Measurements from ENCODE around the gene LRRC27. TPM values are rescaled to one million over a fixed set of nuclear protein-coding genes. Genes with fewer than 3 reads are reported as not detected.
A peak's percentile ranks its signal among the peaks of the same experiment; 100 is the strongest.

The LRRC27 gene
- total RNA-seq, 2 donors from 2014 or later, result 5.8 to 6.1 TPM

DNA sequence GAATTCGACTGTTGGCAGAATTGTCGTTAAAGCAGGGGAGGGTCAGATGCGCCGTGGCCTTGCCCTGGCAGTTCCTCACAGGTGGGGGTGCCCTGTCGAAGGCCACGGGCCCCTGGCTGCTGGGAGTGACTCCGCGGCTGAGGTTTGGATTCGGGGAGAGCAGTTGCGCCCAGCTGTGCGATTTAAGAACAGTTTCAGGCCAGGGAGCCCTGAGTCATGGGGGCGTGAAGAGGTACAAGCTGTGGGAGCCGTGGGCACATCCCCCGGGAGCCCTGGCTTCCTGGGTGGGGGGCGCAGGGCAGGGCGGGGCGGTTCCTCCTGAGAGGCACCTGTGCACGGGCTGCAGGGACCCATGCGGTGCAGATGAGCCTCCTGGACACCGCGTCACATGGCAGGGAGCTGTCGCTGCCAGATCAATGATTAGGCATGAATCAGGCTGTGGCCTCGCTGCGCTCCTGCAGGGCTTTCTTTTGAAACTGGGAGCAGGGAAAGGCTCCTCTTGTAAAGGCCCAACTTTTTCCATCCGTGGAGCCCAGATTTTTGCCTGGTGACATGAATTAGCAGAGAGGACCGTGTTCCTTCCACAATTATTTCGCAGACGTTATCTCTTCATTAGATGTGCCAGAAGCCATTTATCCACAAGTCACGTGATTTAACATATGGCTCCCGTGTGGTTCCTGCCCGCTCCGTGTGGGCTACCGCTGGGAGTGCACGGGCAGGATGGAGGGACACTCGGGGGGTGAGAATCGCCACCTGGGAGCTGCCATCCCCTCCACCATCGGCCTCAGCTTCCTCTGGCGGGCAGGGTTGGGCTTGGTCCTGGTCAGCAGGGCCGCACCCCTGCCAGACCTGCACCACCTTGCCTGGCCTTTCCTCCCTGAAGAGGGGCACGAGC is 65.9 kb downstream of the LRRC27 start:
- Histone ChIP-seq H3K27ac (peak overlapping the region; percentile 86), H3K4me1 (peaks cover 43% of the 10 kb centered on the region), H3K9ac (ENCODE audit: low read depth in 2 of 2, low read length in 2 of 2) (peak overlapping the region; percentile 96 to 99), H3K36me3 (no peaks in the 10 kb centered on the region), H3K4me3 (peak overlapping the region; percentile 65), H3K27me3 (no peaks in the 10 kb centered on the region), H3K9me3 (no peaks in the 10 kb centered on the region)
- intact Hi-C loops (cut with DNase I), result no loop called here
- TF ChIP-seq CTCF (IDR thresholded peaks at IDR 0.05), result no peak
- peak; percentile 67 for DNase-seq

DNA sequence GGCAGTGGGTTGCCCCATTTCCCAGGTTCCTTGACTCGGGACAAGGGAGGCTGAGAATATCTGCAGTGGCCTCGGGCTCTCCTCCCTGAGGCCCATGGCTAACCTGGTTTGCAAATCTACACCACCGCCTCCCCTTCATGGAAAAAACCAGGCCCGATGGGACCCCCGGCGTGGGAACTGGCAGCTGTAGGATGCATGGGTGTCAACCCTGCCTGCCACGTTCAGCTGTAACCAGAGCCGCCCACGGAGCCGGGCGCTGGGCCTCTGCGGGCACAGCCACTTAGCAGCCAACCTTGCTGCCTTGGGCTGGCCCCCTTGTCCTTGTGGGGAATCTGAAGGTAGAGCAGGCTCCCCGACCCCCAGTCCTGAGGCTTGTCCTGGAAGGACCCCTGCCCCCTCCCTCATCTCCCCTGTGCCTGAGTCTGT is 66.6 kb downstream of the LRRC27 start:
- H3K4me1 ChIP-seq, result peaks cover 43% of the 10 kb centered on the region

GRCh38 chr10:132399117-132400035 is 67.4 kb downstream of the LRRC27 start:
- H3K4me3 ChIP-seq, result peak overlapping the region; percentile 6

More for the DNA sequence above, 66.6 kb downstream of the LRRC27 start:
- peak overlapping the region; percentile 65 for H3K4me3 ChIP-seq
- H3K27ac ChIP-seq, result peak overlapping the region; percentile 86
- H3K36me3 ChIP-seq, result no peaks in the 10 kb centered on the region
- H3K9ac ChIP-seq (ENCODE audit: low read depth in 2 of 2, low read length in 2 of 2), result peak overlapping the region; percentile 96 to 99
- no peak for DNase-seq
- intact Hi-C loops (cut with DNase I), result no loop called here
- TF ChIP-seq CTCF (IDR thresholded peaks at IDR 0.05), result no peak
- H3K9me3 ChIP-seq, result no peaks in the 10 kb centered on the region
- H3K27me3 ChIP-seq, result no peaks in the 10 kb centered on the region

DNA sequence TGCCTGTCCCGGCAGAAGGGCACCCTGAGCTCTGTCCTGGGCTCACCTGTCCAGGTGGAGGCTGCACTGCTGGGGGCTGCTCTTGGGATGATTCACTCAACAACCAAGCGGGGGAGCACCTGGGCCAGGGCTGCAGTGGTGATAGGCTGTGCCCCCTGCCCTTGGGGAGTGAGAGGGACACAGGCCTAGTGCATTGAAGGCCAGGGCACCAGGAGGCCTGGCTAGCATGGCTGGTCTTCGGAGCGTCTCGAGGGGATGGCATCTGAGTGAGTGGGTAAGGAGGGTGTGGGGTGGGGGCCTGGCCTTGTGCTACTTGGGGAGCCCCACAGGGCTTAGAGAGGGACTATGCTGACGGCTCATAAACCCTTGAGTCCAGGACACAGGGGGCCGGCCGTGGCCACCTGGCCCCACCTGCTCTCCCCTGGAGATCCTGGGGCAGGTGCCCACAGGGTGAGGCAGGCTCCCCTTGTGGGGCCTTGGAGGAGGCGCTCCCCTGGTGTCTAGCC is 68.1 kb downstream of the LRRC27 start:
- H3K9me3 ChIP-seq, result no peaks in the 10 kb centered on the region
- TF ChIP-seq CTCF (IDR thresholded peaks at IDR 0.05), result no peak
- intact Hi-C loops (cut with DNase I), result no loop called here
- peaks cover 4% of the 10 kb centered on the region for H3K36me3 ChIP-seq
- H3K4me3 ChIP-seq, result no peak overlapping the region
- no peaks in the 10 kb centered on the region for H3K27me3 ChIP-seq
- H3K27ac ChIP-seq, result peak overlapping the region; percentile 86
- H3K9ac ChIP-seq (ENCODE audit: low read depth in 2 of 2, low read length in 2 of 2), result peak overlapping the region; percentile 96 to 99
- DNase-seq, result no peak
- H3K4me1 ChIP-seq, result peaks cover 45% of the 10 kb centered on the region

More at GRCh38 chr10:132399117-132400035, 67.4 kb downstream of the LRRC27 start:
- DNase-seq, result peak; percentile 83
- intact Hi-C loops (cut with DNase I), result no loop called here
- Histone ChIP-seq H3K4me1 (peaks cover 45% of the 10 kb centered on the region), H3K27ac (peak overlapping the region; percentile 86), H3K9me3 (no peaks in the 10 kb centered on the region), H3K9ac (ENCODE audit: low read depth in 2 of 2, low read length in 2 of 2) (peak overlapping the region; percentile 96 to 99), H3K36me3 (no peaks in the 10 kb centered on the region), H3K27me3 (no peaks in the 10 kb centered on the region)
- TF ChIP-seq CTCF (IDR thresholded peaks at IDR 0.05), result no peak

DNA sequence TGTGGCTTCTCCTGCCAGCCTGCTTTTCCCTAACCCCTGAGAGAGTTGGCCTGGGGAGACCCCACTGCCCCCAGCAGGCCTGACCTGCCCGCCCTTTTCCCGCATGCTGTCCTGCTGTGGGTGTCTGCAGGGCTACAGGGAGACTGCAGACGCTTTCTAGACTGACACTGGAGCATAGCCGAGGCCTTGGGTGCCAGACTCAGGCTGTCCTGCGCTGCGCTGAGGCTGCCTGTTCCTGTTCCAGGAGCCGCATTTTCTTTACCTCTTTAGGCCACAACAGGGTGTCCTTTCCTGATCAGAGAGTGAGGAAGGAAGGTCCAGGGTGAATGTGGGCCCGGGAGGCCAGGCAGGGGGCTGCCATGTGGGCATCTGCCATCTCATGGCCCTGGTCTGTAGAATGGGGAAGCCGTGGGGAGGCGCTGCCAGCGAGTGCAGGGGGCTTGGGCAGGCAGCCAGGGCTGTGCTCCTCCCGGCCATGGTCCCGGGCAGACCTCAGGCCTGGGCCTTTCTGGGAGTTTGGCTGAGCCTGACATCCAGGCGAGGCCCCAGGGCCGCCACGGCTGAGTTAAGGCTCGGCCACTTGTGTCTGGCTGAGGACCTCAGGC is 68.7 kb downstream of the LRRC27 start:
- Histone ChIP-seq H3K27ac (peak overlapping the region; percentile 86), H3K4me3 (no peak overlapping the region), H3K9ac (ENCODE audit: low read depth in 2 of 2, low read length in 2 of 2) (peak overlapping the region; percentile 96 to 99), H3K27me3 (no peaks in the 10 kb centered on the region), H3K4me1 (peaks cover 41% of the 10 kb centered on the region), H3K9me3 (no peaks in the 10 kb centered on the region), H3K36me3 (peaks cover 9% of the 10 kb centered on the region)
- intact Hi-C loops (cut with DNase I), result no loop called here
- no peak for TF ChIP-seq CTCF (IDR thresholded peaks at IDR 0.05)
- no peak for DNase-seq

Data from colonic mucosa (tissue), 4 donors.